ENCODE measurements around the gene GRIA2.
"Not testable (repeated sequence)": the region's sequence is repeated elsewhere in the genome, so short reads cannot be mapped to it uniquely, and the experiment has no call there.

Gene GRIA2

GRCh38 chr4:157220371-157220881 is at the start of gene GRIA2:
Gene GRIA2, plus strand, starts transcription at chr4:157220728. Its CDS starts 315 bp downstream, at chr4:157221043.
- DNase-seq = peak; percentile 23

GRCh38 chr4:157172011-157172410 is 48.5 kb upstream of the GRIA2 start:
- no peak for DNase-seq

GRCh38 chr4:157180268-157180667 is 40.3 kb upstream of the GRIA2 start:
- DNase-seq = not testable (repeated sequence)

- no peak for DNase-seq
These were observed 36.2 kb upstream of the GRIA2 start for GRCh38 chr4:157184300-157184699.

GRCh38 chr4:157185363-157185762 is 35.2 kb upstream of the GRIA2 start:
- DNase-seq = no peak

GRCh38 chr4:157195374-157195773 is 25.2 kb upstream of the GRIA2 start:
- no peak for DNase-seq

- DNase-seq = no peak
These were observed 24.5 kb upstream of the GRIA2 start for GRCh38 chr4:157196046-157196445.

- peak; percentile 36 for DNase-seq
These were observed 15.8 kb upstream of the GRIA2 start for GRCh38 chr4:157204634-157205244.

GRCh38 chr4:157217708-157218107 is 2.8 kb upstream of the GRIA2 start:
- no peak for DNase-seq

GRCh38 chr4:157219711-157220370 is 687 bp upstream of the GRIA2 start:
- no peak for DNase-seq

- DNase-seq = no peak
These were observed 932 bp downstream of the GRIA2 start for GRCh38 chr4:157221426-157221894.

- no peak for DNase-seq
These were observed 1.6 kb downstream of the GRIA2 start for GRCh38 chr4:157221895-157222770.

GRCh38 chr4:157222771-157223160 is 2.2 kb downstream of the GRIA2 start:
- DNase-seq = no peak

GRCh38 chr4:157223456-157223855 is 2.9 kb downstream of the GRIA2 start:
- no peak for DNase-seq

- DNase-seq = no peak
These were observed 4.6 kb downstream of the GRIA2 start for GRCh38 chr4:157225096-157225495.

- no peak for DNase-seq
These were observed 5.5 kb downstream of the GRIA2 start for GRCh38 chr4:157226035-157226434.

GRCh38 chr4:157226601-157227000 is 6.1 kb downstream of the GRIA2 start:
- no peak for DNase-seq

GRCh38 chr4:157231525-157231924 is 11.0 kb downstream of the GRIA2 start:
- DNase-seq = no peak

GRCh38 chr4:157242871-157243270 is 22.3 kb downstream of the GRIA2 start:
- DNase-seq = no peak

GRCh38 chr4:157244348-157244747 is 23.8 kb downstream of the GRIA2 start:
- DNase-seq = no peak

- DNase-seq = no peak
These were observed 24.8 kb downstream of the GRIA2 start for GRCh38 chr4:157245351-157245750.

- no peak for DNase-seq
These were observed 26.4 kb downstream of the GRIA2 start for GRCh38 chr4:157246964-157247363.

GRCh38 chr4:157258165-157258564 is 37.6 kb downstream of the GRIA2 start:
- DNase-seq = not testable (repeated sequence)
